Retinal pigment epithelial cell (primary cell): ENCODE results near the gene SLC6A17.

Experiments
- DNase-seq: peaks from one replicate; pipeline ENCODE4 v3.0.0-alpha.2; 2010; ENCODE audit warnings: low read depth
- H3K4me3 ChIP-seq: 2 replicates; pipeline ENCODE4 v1.5.1; 2011; ENCODE audit warnings: mild to moderate bottlenecking, low read length, control low read depth, moderate library complexity
- CTCF ChIP-seq: conservative IDR thresholded peaks from 2 replicates; pipeline ENCODE4 v1.5.1; 2011; ENCODE audit warnings: low read depth, low read length, control low read depth, inconsistent platforms

The SLC6A17 gene

GRCh38 chr1:110135246-110135645 is 15.0 kb upstream of the SLC6A17 start:
- no peak for TF ChIP-seq CTCF
- no peak for DNase-seq
- H3K4me3 ChIP-seq: no peak overlapping the region

- no peak for DNase-seq
- no peak overlapping the region for H3K4me3 ChIP-seq
- TF ChIP-seq CTCF: no peak
Observed at GRCh38 chr1:110135666-110136065, 14.6 kb upstream of the SLC6A17 start.

- TF ChIP-seq CTCF: no peak
- H3K4me3 ChIP-seq: no peak overlapping the region
- no peak for DNase-seq
Observed at GRCh38 chr1:110136911-110137310, 13.4 kb upstream of the SLC6A17 start.

- no peak for DNase-seq
- TF ChIP-seq CTCF: no peak
Observed at GRCh38 chr1:110138956-110139355, 11.3 kb upstream of the SLC6A17 start.

GRCh38 chr1:110144366-110144765 is 5.9 kb upstream of the SLC6A17 start:
- DNase-seq: no peak
- no peak for TF ChIP-seq CTCF
- no peak overlapping the region for H3K4me3 ChIP-seq

More at GRCh38 chr1:110138956-110139355, 11.3 kb upstream of the SLC6A17 start:
- H3K4me3 ChIP-seq: no peak overlapping the region

- no peak for DNase-seq
- no peak overlapping the region for H3K4me3 ChIP-seq
- TF ChIP-seq CTCF: peak; percentile 58
Observed at GRCh38 chr1:110148961-110149360, 1.3 kb upstream of the SLC6A17 start.

- TF ChIP-seq CTCF: no peak
- no peak overlapping the region for H3K4me3 ChIP-seq
- no peak for DNase-seq
Observed at GRCh38 chr1:110151175-110151669, 928 bp downstream of the SLC6A17 start.
